Body of pancreas (tissue), 4 donors: Measurements from ENCODE around the gene GALNT14. TPM values are rescaled to one million over a fixed set of nuclear protein-coding genes. Genes with fewer than 3 reads are reported as not detected.
"Not testable (repeated sequence)": the region's sequence is repeated elsewhere in the genome, so short reads cannot be mapped to it uniquely, and the experiment has no call there.

ENCODE experiments used
- ATAC-seq: fragments of 150-250 bp; one replicate; pipeline ENCODE4 v1.9.1; 2016
- DNase-seq, 4 donors: peaks; one replicate each; pipeline ENCODE4 v3.0.0-alpha.2; 2019
- H3K27ac ChIP-seq, 4 donors: fragments of 200-600 bp; sonication (generic); 1 replicate in 3 of 4; 2 replicates in 1 of 4; pipeline versions ENCODE4 v1.5.1 to v1.6.1; 2016 to 2019; ENCODE audit warnings: mild to moderate bottlenecking in 1 of 4, mixed read lengths in 1 of 4, moderate library complexity in 1 of 4
- H3K27me3 ChIP-seq, 2 donors: fragments of 200-600 bp; sonication (generic); one replicate each; pipeline ENCODE4 v1.6.0; 2016; ENCODE audit warnings: mild to moderate bottlenecking in 1 of 2
- H3K36me3 ChIP-seq, 2 donors: fragments of 200-600 bp; sonication (generic); replicated peaks in 1 of 2; 2 replicates each; pipeline ENCODE4 v1.5.1; 2016; ENCODE audit warnings: low read depth in 2 of 2; ENCODE audit not compliant: insufficient read depth in 1 of 2
- H3K4me1 ChIP-seq: fragments of 200-600 bp; sonication (generic); one replicate; pipeline ENCODE4 v1.6.0; 2016
- H3K4me3 ChIP-seq, 2 donors: fragments of 200-600 bp; sonication (generic); 1 replicate in 1 of 2; 2 replicates in 1 of 2; pipeline ENCODE4 v1.5.1; 2016 to 2019
- H3K9me3 ChIP-seq, 3 donors: fragments of 200-600 bp; sonication (generic); 1 replicate in 2 of 3; 2 replicates in 1 of 3; pipeline ENCODE4 v1.5.1; 2016
- POLR2A ChIP-seq, 3 donors: fragments of 450-650 bp; IDR thresholded peaks; one replicate each; pipeline ENCODE4 v1.6.1; 2016; ENCODE audit warnings: antibody characterized with exemption in 3 of 3, mild to moderate bottlenecking in 2 of 3
- WGBS, 2 donors: methylation state at CpG; one replicate each; pipeline ENCODE4 v1.1.5; 2017; 5-methylcytosine and 5-hydroxymethylcytosine counted together
- intact Hi-C: fragments of 100-400 bp; cut with DNase I; formaldehyde crosslinking; loops from one replicate; pipeline ENCODE4 v1.15.1; 2023
- total RNA-seq, 2 donors: library from RNA; depleted of rRNA; stranded (reverse); fragments of >200 nt; gene quantifications; one replicate each; pipeline ENCODE4 v1.1.0, GENCODE V29; 2016
- TF ChIP-seq, protein P1 (sequence below), 7 experiments: fragments of 450-650 bp in 4 of 7; fragments of 200-600 bp in 3 of 7; sonication (generic) in 3 of 7; IDR thresholded peaks; one replicate each; pipeline ENCODE4 v1.5.1; 2016 to 2019; ENCODE audit warnings: antibody characterized with exemption in 7 of 7

Gene GALNT14
- total RNA-seq, 2 donors from 2014 or later, result 2.6 to 6.7 TPM

DNA sequence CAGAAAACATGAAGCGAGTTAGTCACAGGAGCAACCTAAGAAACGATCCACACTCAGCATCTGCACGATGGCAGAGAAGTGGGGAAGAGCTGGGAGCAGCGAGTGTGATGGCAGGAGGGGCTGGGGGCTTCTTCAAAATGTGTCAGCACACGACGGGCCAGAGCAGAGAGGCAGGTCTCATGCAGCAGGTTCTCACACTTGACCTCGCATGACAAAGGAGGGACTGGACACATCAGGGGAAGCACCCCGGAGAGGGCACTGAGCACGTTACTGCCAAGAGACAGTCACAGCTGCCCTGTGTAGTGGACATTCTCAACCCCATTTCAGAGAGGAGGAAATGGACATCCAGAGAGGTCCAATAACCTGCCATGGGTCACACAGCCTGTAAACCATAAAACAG is 226.9 kb downstream of the GALNT14 start:
- Histone ChIP-seq H3K9me3 (no peaks in the 10 kb centered on the region), H3K4me1 (no peaks in the 10 kb centered on the region), H3K27me3 (no peaks in the 10 kb centered on the region), H3K27ac (no peak overlapping the region), H3K4me3 (no peak overlapping the region), H3K36me3 (no peaks in the 10 kb centered on the region)
- intact Hi-C loops, result no loop called here
- DNase-seq (no peak), ATAC-seq (no peak)
- TF ChIP-seq POLR2A (IDR thresholded peaks at IDR 0.05), result no peak
- TF ChIP-seq, protein P1, sequence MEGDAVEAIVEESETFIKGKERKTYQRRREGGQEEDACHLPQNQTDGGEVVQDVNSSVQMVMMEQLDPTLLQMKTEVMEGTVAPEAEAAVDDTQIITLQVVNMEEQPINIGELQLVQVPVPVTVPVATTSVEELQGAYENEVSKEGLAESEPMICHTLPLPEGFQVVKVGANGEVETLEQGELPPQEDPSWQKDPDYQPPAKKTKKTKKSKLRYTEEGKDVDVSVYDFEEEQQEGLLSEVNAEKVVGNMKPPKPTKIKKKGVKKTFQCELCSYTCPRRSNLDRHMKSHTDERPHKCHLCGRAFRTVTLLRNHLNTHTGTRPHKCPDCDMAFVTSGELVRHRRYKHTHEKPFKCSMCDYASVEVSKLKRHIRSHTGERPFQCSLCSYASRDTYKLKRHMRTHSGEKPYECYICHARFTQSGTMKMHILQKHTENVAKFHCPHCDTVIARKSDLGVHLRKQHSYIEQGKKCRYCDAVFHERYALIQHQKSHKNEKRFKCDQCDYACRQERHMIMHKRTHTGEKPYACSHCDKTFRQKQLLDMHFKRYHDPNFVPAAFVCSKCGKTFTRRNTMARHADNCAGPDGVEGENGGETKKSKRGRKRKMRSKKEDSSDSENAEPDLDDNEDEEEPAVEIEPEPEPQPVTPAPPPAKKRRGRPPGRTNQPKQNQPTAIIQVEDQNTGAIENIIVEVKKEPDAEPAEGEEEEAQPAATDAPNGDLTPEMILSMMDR (IDR thresholded peaks at IDR 0.05), result no peak
- 63 to 65% methylated on average over 7 to 9 of the region's 9 CpGs for WGBS, 2 donors

DNA sequence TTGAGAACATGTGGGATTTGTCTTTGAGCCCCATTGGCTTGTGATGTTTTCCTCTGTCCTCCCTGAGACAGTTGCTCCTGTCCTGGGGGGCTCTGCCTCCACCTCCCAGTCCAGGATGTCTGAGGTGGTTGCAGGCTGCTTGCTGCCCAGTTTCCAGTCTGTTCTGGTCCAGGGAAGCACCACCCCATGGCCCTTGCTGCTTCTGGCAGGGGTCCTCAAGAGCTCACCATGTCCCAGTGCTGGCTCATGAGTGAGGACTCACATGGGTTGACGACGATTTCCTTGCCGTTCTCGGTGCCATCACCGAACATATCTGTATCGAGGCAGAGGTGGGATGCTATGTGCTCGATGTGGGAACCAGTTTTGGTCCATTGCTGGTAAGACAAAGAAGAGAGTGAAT is 227.6 kb downstream of the GALNT14 start:
- TF ChIP-seq, protein P1 (IDR thresholded peaks at IDR 0.05), result no peak
- TF ChIP-seq POLR2A (IDR thresholded peaks at IDR 0.05), result no peak
- WGBS, 2 donors, result 88 to 96% methylated on average over 7 of the region's 7 CpGs
- no peaks in the 10 kb centered on the region for H3K9me3 ChIP-seq
- H3K36me3 ChIP-seq, result no peaks in the 10 kb centered on the region
- intact Hi-C loops, result no loop called here
- H3K4me3 ChIP-seq, result no peak overlapping the region
- no peaks in the 10 kb centered on the region for H3K27me3 ChIP-seq
- ATAC-seq, result no peak
- DNase-seq, result no peak
- no peaks in the 10 kb centered on the region for H3K4me1 ChIP-seq
- H3K27ac ChIP-seq, result no peak overlapping the region

DNA sequence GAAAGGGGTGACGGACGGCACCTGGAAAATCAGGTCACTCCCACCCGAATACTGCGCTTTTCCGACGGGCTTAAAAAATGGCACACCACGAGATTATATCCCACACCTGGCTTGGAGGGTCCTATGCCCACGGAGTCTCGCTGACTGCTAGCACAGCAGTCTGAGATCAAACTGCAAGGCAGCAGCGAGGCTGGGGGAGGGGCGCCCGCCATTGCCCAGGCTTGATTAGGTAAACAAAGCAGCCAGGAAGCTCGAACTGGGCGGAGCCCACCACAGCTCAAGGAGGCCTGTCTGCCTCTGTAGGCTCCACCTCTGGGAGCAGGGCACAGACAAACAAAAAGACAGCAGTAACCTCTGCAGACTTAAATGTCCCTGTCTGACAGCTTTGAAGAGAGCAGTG is 233.8 kb downstream of the GALNT14 start:
- H3K4me3 ChIP-seq, H3K27me3 ChIP-seq, ATAC-seq, intact Hi-C loops, H3K36me3 ChIP-seq, DNase-seq, H3K4me1 ChIP-seq, H3K27ac ChIP-seq, H3K9me3 ChIP-seq: not testable (repeated sequence)
- WGBS, 2 donors, result 72 to 86% methylated on average over 12 of the region's 14 CpGs

DNA sequence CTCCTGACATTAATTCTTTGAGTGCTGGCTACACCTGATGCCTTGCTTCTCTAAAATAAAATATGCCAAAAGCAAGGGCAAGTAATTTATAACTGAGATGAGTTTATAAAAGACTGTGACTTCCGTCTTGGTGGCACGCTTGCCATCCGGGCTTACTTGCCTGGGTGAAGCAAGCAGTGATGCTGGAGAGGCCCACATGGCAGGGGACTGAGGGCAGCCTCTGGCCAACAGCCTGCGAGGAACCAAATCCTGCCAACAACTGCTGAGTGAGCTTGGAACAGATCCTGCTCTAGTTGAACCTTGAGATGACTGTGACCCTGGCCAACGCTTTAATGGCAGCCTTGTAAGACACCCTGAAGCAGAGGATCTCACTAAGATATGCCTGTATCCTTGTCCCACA is 234.9 kb downstream of the GALNT14 start:
- Histone ChIP-seq H3K27me3 (no peaks in the 10 kb centered on the region), H3K4me1 (no peaks in the 10 kb centered on the region), H3K9me3 (no peaks in the 10 kb centered on the region), H3K36me3 (no peaks in the 10 kb centered on the region), H3K27ac (no peak overlapping the region), H3K4me3 (no peak overlapping the region)
- no peak for DNase-seq
- TF ChIP-seq POLR2A (IDR thresholded peaks at IDR 0.05), result no peak
- TF ChIP-seq, protein P1 (IDR thresholded peaks at IDR 0.05), result no peak
- intact Hi-C loops, result no loop called here
- no peak for ATAC-seq
- 79 to 80% methylated on average over 5 of the region's 5 CpGs for WGBS, 2 donors

DNA sequence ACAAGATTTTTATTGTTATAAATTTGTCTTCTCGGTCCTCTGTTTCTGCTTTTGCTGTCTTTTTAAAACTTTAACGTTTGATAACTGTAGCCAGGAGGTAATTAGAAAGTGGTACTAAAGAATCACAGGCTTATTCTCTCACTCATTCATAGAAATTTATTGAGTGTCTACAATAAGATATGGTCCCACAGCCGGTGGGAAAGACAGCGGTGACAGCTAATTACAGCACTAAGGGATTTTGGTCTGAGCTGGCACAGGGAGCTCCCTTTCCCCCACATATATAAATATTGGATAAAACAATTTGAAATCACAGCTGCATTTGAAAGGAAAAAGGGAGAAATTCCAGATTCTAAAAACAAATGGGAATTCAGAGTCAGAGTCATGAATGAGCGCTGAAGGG is 237.9 kb downstream of the GALNT14 start:
- WGBS, 2 donors, result 74 to 77% methylated on average over 5 of the region's 5 CpGs
- ATAC-seq (no peak), DNase-seq (no peak)
- H3K36me3 ChIP-seq, result no peaks in the 10 kb centered on the region
- no peaks in the 10 kb centered on the region for H3K4me1 ChIP-seq
- H3K4me3 ChIP-seq, result no peak overlapping the region
- no peaks in the 10 kb centered on the region for H3K27me3 ChIP-seq
- no peak overlapping the region for H3K27ac ChIP-seq
- no peak for TF ChIP-seq POLR2A (IDR thresholded peaks at IDR 0.05)
- TF ChIP-seq, protein P1 (IDR thresholded peaks at IDR 0.05), result no peak
- intact Hi-C loops, result no loop called here
- no peaks in the 10 kb centered on the region for H3K9me3 ChIP-seq
